NAMALWA (cell line): ENCODE results near the gene GUSB.
"Not testable (repeated sequence)": the region's sequence is repeated elsewhere in the genome, so short reads cannot be mapped to it uniquely, and the experiment has no call there.

Experiments
- DNase-seq: peaks from one replicate; pipeline ENCODE4 v3.0.0-alpha.2; 2015; ENCODE audit warnings: low spot score

GUSB gene

GRCh38 chr7:65975814-65976445 is 6.1 kb downstream of the GUSB start:
- DNase-seq = no peak

DNA sequence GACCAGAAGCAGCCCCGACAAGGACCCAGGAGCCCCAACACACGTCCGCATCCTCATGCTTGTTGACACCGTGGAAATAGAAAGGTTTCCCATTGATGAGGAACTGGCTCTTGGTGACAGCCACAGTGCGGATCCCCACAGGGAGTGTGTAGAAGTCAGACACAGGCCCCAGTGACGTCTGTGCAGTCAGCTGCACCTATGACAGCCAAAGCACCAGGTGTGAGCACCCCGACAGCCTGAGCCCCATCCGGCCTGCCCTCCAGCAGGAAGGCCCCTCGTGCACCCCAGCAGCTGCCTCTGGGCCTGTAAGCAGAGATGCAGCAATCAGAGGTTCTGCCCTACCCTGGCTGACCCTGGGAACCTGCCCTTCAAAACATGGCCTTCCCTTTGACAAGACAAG is 7.1 kb downstream of the GUSB start:
- DNase-seq = no peak

DNA sequence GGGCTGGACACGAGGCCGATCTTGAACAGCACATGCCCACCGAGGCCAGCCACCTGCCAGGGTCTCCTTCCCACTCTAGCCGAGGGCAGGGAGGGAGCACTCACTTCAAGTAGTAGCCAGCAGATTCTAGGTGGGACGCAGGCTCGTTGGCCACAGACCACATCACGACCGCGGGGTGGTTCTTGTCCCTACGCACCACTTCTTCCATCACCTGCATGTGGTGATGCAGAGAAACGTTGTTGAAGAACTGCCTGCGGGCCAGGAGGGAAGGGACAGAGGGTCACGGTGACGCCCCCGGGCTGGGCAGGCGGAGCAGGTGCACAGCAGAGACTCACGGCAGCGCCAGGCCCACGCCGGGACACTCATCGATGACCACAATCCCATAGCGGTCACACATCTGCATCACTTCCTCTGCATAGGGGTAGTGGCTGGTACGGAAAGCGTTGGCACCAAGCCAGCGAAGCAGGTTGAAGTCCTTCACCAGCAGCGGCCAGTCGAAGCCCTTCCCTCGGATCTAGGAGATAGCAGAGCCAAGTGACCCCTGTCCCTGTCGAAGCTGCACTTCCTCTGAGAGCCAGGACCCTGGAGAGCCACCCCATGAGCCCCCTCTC is 7.7 kb downstream of the GUSB start:
- no peak for DNase-seq

DNA sequence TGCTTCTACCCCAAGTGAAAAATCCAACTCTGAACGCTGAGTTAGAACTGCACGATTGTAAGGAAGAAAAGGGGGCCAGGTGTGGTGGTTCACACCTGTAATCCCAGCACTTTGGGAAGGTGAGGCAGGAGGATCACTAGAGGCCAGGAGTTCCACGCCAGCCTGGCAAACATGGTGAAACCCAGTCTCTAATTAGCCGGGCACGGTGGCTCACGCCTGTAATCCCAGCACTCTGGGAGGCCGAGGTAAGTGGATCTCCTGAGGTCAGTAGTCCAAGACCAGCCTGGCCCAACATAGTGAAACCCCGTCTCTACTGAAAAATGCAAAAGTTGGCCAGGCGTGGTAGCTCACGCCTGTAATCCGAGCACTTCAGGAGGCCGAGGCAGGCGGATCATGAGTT is 9.0 kb downstream of the GUSB start:
- no peak for DNase-seq

- no peak for DNase-seq
Observed at GRCh38 chr7:65971021-65971420, 11.0 kb downstream of the GUSB start.

GRCh38 chr7:65968256-65969185 is 13.5 kb downstream of the GUSB start:
- no peak for DNase-seq

DNA sequence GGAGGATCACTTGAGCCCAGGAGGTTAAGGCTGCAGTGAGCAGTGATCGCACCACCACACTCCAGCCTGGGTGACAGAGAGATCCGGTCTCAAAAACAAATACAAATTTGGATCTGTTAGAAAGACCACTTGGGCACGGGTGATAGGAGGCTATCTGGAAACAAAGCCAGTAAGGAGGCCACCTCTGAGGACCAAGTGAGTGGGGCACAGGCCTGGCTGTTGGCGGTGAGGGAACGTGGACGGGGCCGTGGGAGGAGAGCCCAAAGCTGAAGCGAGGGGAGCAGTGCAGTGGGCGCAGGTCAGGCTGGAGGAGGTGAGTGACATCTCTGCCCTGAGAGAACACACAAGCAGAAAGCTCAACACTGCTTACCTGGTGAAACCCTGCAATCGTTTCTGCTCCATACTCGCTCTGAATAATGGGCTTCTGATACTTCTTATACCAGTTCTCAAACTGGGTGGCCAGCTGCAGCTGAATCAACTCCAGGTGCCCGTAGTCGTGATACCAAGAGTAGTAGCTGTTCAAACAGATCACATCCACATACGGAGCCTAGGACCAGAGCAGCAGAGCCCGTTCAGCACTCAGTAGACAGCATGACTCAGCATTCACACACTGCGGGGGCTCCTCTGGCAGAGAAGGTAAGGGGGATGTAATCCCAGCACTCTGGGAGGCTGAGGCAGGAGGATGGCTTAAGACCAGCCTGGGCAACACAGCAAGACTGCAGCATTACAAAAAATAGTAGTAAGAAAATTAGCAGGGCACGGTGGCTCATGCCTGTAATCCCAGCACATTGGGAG is 14.5 kb downstream of the GUSB start:
- DNase-seq = no peak

GRCh38 chr7:65966146-65966545 is 15.9 kb downstream of the GUSB start:
- DNase-seq = no peak

- DNase-seq = not testable (repeated sequence)
Observed at GRCh38 chr7:65964671-65965070, 17.3 kb downstream of the GUSB start.

GRCh38 chr7:65962033-65962432 is 20.0 kb downstream of the GUSB start:
- no peak for DNase-seq

GRCh38 chr7:65960351-65961074 is 21.5 kb downstream of the GUSB start:
- DNase-seq = no peak

DNA sequence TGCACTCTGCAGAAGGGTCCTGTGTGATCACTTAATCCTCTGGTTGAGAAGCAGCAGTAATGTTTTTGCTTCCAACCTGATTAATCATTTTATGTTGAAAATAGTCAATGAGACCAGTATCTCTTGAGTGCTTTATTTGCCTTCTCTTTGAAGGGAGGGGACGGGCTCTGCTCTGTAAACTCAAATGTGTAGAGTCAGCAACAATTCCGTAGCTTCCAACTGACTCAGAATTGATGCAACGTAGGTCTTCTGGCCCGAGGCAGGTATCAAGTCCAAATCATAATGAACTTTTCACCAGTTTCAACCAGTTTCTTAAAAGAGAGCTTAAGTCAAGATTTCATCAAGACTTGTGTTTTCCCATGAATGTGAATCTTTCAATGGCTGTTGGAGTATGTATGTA is 26.3 kb downstream of the GUSB start:
- no peak for DNase-seq

DNA sequence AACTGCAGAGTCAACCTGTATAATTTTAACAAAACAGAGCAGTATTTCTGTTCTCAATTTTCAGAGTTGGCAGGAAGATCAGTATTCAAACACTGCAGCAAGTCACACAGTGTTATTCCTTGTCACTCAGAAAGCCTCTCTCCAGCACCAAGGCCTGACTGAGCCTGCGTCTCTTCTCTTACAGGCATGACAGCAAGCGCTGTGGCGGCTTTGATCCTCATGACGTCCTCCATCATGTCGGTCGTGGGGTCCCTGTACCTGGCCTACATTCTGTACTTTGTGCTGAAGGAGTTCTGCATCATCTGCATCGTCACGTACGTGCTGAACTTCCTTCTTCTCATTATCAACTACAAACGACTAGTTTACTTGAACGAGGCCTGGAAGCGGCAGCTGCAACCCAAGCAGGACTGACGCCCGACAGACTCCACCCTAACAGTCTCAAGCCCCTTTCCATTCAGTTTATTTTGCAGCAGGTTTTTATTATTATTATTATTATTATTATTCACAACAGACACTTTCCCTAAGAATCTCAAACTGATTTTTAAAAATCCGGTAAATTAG is 28.0 kb downstream of the GUSB start:
- no peak for DNase-seq

GRCh38 chr7:65953001-65953720 is 28.9 kb downstream of the GUSB start:
- no peak for DNase-seq

DNA sequence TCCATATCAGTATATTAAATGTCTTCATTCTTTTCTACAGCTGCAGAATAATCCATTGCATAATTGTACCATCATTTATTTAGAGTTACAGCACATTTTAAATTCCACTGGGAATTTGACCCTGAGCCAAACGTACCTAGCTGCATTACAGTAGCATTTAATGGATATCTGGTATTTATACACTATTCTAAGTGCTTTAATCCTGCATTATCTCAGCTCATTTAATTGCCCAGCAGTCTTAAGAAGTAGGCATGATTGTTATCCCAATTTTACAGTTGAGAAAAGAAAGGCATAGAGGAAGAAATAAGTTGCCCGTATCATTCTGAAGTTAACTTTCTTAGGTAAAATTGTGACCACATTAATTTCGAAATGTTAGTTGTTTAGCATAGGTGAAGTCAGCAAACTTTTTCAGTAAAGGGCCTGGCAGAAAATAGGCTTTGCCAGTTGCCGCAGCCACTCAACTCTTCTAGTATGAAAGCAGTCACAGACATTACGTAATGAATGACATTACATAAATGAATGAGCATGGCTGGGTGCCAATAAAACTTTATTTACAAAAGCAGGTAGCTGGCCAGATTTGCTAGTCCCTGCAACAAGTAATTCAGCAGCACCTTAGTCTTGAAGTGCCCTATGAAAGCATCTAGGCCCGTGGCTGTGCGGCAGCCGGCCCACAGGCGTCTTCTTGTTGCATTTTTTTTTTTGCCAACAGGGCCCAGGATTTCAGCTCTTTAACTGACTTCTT is 30.0 kb downstream of the GUSB start:
- DNase-seq = peak; percentile 32

GRCh38 chr7:65946904-65947303 is 35.1 kb downstream of the GUSB start:
- DNase-seq = no peak

DNA sequence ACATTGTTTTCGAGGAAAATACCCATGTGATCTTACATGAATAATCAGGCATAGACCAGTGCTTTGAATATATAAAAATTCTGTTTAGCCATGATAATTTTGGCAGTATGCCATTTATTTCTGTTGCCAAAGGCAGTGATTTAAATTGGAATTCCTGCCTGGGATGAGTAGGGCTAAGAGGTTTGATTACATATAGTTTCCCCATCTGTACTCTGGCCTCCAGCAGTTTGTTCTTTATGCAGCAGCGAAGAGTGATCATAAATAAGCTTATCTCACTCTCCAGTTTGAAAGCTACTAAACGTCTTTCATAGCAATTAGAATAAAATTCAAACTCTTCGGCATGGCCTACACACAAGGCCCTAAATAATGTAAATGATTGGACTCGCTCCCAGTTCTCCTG is 36.2 kb downstream of the GUSB start:
- not testable (repeated sequence) for DNase-seq

- no peak for DNase-seq
Observed at GRCh38 chr7:65938336-65938895, 43.6 kb downstream of the GUSB start.

DNA sequence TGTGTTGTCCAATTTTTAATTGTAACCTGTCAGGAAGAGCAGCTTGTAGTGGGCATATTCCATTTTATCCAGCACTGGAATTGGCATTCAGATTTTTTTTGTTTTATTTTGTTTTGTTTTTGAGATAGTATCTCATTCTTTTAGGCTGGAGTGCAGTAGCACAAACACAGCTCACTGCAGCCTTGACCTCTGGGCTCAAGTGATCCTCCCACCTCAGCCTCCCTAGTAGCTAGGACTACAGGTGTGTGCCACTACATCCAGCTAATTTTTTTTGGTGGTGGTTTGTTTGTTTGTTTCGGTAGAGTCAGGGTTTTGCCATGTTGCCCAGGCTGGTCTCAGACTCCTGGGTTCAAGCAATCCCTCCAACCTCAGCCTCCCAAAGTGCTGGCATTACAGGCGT is 44.7 kb downstream of the GUSB start:
- DNase-seq = no peak

GRCh38 chr7:65931685-65932084 is 50.3 kb downstream of the GUSB start:
- DNase-seq = no peak
